Brain microvascular endothelial cell (primary cell): ENCODE measurements around the gene EEIG1.

Experiments
- DNase-seq: peaks from one replicate; pipeline ENCODE4 v3.0.0-alpha.2; 2020
- H3K27ac ChIP-seq: fragments of 250-450 bp; sonication (Bioruptor Pico); 2 replicates; pipeline ENCODE4 v1.5.1; 2020; ENCODE audit warnings: mild to moderate bottlenecking, moderate library complexity
- H3K27me3 ChIP-seq: fragments of 250-450 bp; sonication (Bioruptor Pico); replicated peaks from 2 replicates; pipeline ENCODE4 v1.5.1; 2020; ENCODE audit warnings: mild to moderate bottlenecking
- H3K36me3 ChIP-seq: fragments of 250-450 bp; sonication (Bioruptor Pico); replicated peaks from 2 replicates; pipeline ENCODE4 v1.5.1; 2020; ENCODE audit warnings: mild to moderate bottlenecking
- H3K4me3 ChIP-seq: 2 replicates; pipeline ENCODE4 v1.5.1; 2011; ENCODE audit warnings: low read depth, mild to moderate bottlenecking, control low read depth, low read length, moderate library complexity
- in situ Hi-C: cut with HindIII; loops from 2 replicates; pipeline ENCODE4 v1.10.0; 2017; ENCODE audit warnings: low sequenced_read_pairs, low pct_ligation_motif_present
- TF ChIP-seq, protein P1 (sequence below): IDR thresholded peaks from 2 replicates; pipeline ENCODE4 v1.5.1; 2011; ENCODE audit warnings: low read depth, mild to moderate bottlenecking, moderate library complexity, low read length, control low read depth, inconsistent platforms; ENCODE audit errors: missing control alignments

Gene EEIG1

DNA sequence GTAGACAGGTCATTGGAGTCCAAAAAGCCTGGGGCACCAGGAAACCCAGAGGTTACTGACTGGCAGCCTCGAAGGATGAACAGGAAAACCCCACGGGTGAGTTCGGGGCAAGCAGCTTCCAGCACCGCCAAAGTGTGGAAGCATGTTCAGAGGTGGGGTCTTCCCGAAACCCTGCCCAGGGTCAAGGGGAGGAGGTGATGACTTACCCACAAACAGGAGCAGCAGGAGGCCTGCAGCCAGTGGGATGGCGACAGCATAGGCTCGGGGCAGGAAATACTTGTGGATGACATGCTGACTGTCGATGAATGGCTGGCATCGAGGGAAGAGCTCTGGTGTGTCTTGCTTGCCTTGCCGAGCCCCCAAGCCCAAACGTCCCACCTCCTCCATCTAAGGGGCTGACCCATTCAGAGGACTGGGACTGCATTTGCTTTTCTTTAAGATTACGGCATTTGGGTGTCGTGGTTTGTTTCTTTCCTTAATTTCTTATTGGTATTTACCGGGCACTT, 44.4 kb downstream of the EEIG1 start:
- TF ChIP-seq, protein P1, sequence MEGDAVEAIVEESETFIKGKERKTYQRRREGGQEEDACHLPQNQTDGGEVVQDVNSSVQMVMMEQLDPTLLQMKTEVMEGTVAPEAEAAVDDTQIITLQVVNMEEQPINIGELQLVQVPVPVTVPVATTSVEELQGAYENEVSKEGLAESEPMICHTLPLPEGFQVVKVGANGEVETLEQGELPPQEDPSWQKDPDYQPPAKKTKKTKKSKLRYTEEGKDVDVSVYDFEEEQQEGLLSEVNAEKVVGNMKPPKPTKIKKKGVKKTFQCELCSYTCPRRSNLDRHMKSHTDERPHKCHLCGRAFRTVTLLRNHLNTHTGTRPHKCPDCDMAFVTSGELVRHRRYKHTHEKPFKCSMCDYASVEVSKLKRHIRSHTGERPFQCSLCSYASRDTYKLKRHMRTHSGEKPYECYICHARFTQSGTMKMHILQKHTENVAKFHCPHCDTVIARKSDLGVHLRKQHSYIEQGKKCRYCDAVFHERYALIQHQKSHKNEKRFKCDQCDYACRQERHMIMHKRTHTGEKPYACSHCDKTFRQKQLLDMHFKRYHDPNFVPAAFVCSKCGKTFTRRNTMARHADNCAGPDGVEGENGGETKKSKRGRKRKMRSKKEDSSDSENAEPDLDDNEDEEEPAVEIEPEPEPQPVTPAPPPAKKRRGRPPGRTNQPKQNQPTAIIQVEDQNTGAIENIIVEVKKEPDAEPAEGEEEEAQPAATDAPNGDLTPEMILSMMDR, result no peak
- Histone ChIP-seq H3K36me3 (peaks cover 10% of the 10 kb centered on the region), H3K27me3 (no peaks in the 10 kb centered on the region), H3K4me3 (peak overlapping the region; percentile 93), H3K27ac (no peak overlapping the region)
- in situ Hi-C loops, result no loop called here
- DNase-seq, result no peak

DNA sequence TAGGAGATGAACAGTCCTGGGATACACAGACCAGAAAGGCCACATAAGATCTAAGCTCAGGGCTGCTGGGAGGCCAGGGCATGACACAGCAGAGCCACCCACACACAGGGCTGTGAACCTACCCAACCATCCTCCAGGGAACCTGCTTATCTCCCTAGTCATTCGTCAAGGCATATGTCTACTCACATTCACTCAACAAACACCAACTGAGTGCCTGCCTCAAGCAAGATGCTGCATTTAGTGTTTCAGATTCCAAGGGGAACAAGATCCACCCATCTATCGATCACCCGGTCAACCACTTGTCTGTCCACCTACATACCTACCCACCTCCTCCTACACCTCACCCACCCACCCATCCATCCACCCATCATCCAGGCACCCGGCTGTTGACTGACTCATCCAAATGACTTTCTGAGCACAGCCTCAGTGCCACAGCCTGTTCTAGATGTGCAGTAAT, 45.0 kb downstream of the EEIG1 start:
- in situ Hi-C loops, result no loop called here
- no peaks in the 10 kb centered on the region for H3K27me3 ChIP-seq
- peak overlapping the region; percentile 93 for H3K4me3 ChIP-seq
- H3K36me3 ChIP-seq, result peaks cover 10% of the 10 kb centered on the region
- TF ChIP-seq, protein P1, result no peak
- no peak overlapping the region for H3K27ac ChIP-seq
- peak; percentile 42 for DNase-seq

DNA sequence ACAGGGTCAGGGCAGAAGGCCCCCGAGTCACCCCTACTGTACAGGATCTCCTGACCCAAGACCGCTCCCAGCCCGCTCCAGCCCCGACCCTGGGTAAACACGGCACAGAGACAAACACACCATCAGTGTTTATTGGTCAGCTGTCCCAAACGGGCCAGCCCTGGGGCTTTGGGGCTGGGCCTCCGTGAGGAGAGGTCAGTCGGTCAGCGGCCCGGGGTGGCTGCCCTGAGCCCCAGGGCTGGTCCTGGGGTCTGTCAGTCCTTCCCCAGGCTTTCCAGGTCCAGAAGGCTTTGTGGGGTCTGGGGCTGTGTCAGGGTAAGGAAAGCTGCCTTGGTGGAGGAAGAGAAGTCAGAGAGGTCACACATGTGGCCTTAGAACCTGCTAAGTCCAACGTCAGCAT, 45.8 kb downstream of the EEIG1 start:
- DNase-seq, result no peak
- no peaks in the 10 kb centered on the region for H3K27me3 ChIP-seq
- TF ChIP-seq, protein P1, result no peak
- H3K4me3 ChIP-seq, result no peak overlapping the region
- no peak overlapping the region for H3K27ac ChIP-seq
- in situ Hi-C loops, result no loop called here
- peaks cover 10% of the 10 kb centered on the region for H3K36me3 ChIP-seq

DNA sequence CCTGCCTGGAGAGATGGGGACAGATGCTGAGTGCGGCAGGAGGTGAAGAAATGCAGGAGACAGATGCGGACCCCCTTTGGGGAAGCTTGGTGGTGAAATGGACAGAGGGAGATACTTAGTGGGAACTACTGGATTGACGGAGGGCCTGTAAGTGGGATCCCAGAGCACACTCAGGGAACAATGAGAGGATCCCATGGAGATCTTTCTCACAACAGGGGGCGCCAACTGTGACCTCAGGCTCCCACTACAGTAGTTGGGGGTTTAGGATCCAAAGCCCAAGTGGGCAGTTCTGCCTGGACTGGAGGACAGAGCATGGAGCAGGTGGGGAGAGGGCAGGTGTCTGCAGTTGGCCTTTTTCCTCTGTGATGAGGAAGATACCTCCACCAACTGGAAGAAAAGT, 46.5 kb downstream of the EEIG1 start:
- TF ChIP-seq, protein P1, result no peak
- no peak for DNase-seq
- Histone ChIP-seq H3K36me3 (peaks cover 10% of the 10 kb centered on the region), H3K27me3 (no peaks in the 10 kb centered on the region), H3K27ac (no peak overlapping the region), H3K4me3 (no peak overlapping the region)
- in situ Hi-C loops, result no loop called here

DNA sequence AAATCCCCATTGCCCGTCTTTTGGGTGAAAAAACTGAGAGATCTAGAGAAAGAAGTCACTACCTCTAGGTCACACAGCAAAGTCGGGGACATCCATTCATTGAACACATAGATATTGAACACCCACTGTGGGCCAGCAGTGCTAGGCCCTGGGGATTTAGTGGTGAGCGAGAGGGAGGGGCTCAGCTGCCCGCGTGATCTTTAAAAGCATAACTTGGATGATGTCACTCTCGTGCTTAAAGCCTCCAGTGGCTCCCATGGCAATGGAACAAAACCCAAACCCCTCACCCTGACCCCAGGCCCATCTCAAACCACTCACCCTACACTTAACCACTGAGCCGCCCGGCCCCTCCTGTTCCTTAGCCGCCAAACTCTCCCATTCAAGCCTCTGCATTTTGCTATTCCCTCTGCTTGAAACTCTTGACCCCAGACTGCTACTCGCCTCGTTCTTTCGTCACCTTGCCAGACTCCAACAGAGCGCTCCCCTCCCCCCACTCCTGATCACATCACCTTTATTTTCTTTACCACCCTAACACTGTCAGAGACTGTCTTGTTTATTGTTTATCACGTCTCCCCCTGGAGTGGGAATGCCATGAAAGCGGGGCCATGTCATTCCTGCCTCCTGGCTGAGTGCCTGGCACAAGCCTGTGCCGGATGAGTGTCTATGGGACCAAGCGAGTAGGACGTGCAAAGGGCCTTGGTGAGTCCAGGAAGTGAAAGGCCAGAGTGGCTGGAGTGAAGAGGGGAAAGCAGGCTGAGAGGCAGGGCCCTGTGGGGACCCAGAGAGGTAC, 49.5 kb downstream of the EEIG1 start:
- peak overlapping the region; percentile 90 for H3K27ac ChIP-seq
- in situ Hi-C loops, result no loop called here
- H3K4me3 ChIP-seq, result peak overlapping the region; percentile 55
- TF ChIP-seq, protein P1, result no peak
- DNase-seq, result peak; percentile 84
- no peaks in the 10 kb centered on the region for H3K27me3 ChIP-seq
- peaks cover 10% of the 10 kb centered on the region for H3K36me3 ChIP-seq
